Muscle layer of duodenum (tissue), 2 donors: ENCODE measurements around the gene KLF4.
"Not testable (repeated sequence)": the region's sequence is repeated elsewhere in the genome, so short reads cannot be mapped to it uniquely, and the experiment has no call there.

ENCODE experiments used
- H3K27ac ChIP-seq: one replicate; pipeline ENCODE4 v1.7.0; 2013; ENCODE audit warnings: mild to moderate bottlenecking, low read length
- H3K27me3 ChIP-seq: one replicate; pipeline ENCODE4 v1.7.0; 2013; ENCODE audit warnings: low read depth, mild to moderate bottlenecking, control low read depth, low read length
- H3K36me3 ChIP-seq, 2 donors: one replicate each; pipeline ENCODE4 v1.7.0; 2013; ENCODE audit warnings: low read length in 2 of 2, control low read depth in 1 of 2, mild to moderate bottlenecking in 1 of 2; ENCODE audit not compliant: insufficient read depth in 2 of 2, control insufficient read depth in 1 of 2
- H3K4me1 ChIP-seq, 2 donors: one replicate each; pipeline ENCODE4 v1.7.0; 2013; ENCODE audit warnings: low read length in 2 of 2, mild to moderate bottlenecking in 2 of 2, control low read depth in 1 of 2, moderate library complexity in 1 of 2; ENCODE audit not compliant: insufficient read depth in 2 of 2, control insufficient read depth in 1 of 2
- H3K4me3 ChIP-seq, 2 donors: one replicate each; pipeline ENCODE4 v1.7.0; 2013; ENCODE audit warnings: low read length in 2 of 2, low read depth in 1 of 2, mild to moderate bottlenecking in 1 of 2
- H3K9me3 ChIP-seq, 2 donors: one replicate each; pipeline ENCODE4 v1.7.0; 2013; ENCODE audit warnings: low read length in 2 of 2, control low read depth in 1 of 2, mild to moderate bottlenecking in 1 of 2; ENCODE audit not compliant: control insufficient read depth in 1 of 2
- donor health status: healthy.

KLF4 gene

DNA sequence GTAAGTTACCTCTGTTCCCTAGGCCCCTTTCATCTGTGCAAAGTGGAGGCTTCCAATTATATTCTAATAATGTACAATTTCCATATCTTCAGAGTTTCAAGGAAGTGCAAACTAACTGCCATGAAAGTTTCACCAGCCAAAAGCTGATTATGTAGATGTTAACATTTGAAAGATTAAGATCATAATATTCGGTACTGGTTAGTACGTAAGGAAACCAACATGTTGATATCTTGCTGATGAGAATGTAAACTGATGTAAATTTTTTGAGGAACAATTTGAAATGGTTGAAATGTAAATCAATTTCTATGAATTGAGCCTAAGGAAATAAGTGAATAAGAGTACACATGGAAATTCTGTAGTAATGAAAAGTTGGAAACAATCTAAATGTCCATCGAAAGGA, 12.9 kb upstream of the KLF4 start:
- Histone ChIP-seq H3K9me3 (no peaks in the 10 kb centered on the region), H3K4me3 (no peak overlapping the region)

DNA sequence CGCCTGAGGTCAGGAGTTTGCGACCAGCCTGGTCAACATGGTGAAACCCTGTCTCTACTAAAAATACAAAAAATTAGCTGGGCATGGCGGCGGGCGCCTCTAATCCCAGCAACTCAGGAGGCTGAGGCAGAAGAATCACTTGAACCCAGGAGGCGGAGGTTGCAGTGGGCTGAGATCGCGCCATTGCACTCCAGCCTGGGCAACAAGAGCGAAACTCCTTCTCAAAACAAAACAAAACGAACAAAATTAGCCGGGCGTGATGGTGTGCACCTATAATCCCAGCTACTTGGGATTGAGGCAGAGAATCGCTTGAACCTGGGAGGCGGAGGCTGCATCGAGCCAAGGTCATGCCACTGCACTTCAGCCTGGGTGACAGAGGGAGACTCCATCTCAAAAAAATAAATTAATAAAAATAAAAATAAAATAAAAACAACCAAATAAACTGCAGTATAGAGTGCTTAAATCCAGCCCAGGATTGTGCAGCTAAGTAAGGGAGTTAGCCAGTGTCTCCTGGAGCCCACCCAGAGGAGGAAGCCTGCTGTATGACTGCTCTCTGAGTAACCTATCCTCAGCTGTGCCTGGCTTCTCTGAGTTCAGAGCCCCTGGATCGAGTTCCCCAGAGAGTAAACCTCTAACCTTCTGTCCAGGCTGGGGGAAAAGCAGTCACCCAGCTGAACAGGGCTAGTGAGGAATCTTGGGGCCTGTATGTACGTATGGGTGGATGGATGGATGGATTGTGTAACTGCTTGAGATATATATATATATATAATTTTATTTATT, 11.0 kb upstream of the KLF4 start:
- H3K27ac ChIP-seq, H3K4me3 ChIP-seq, H3K36me3 ChIP-seq, H3K9me3 ChIP-seq, H3K27me3 ChIP-seq, H3K4me1 ChIP-seq: not testable (repeated sequence)

More for the DNA sequence above, 12.9 kb upstream of the KLF4 start:
- Histone ChIP-seq H3K27me3 (no peaks in the 10 kb centered on the region), H3K36me3 (no peaks in the 10 kb centered on the region), H3K4me1 (no peaks in the 10 kb centered on the region), H3K27ac (no peak overlapping the region)

DNA sequence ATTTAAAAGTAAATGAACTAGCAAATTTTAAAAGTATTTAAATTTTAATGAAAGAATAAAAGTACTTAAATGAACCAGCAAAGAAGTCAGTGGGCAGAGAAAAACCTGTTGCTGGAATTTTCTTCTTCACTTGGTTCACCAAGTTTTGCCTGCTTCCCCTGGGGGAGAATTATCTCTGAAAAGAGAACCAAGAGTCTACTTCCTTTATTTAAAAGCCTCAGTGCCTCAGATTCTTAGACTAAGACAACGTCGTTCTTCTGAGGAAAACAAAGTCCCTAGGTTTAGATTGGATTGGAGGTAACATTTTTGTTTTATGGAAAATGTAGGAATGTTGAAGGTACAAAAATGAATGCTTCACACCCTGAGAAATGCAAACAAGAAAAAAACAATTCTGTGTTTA, 7.4 kb upstream of the KLF4 start:
- Histone ChIP-seq H3K36me3 (no peaks in the 10 kb centered on the region), H3K4me3 (no peak overlapping the region), H3K27me3 (no peaks in the 10 kb centered on the region), H3K9me3 (no peaks in the 10 kb centered on the region), H3K27ac (no peak overlapping the region), H3K4me1 (no peaks in the 10 kb centered on the region)

DNA sequence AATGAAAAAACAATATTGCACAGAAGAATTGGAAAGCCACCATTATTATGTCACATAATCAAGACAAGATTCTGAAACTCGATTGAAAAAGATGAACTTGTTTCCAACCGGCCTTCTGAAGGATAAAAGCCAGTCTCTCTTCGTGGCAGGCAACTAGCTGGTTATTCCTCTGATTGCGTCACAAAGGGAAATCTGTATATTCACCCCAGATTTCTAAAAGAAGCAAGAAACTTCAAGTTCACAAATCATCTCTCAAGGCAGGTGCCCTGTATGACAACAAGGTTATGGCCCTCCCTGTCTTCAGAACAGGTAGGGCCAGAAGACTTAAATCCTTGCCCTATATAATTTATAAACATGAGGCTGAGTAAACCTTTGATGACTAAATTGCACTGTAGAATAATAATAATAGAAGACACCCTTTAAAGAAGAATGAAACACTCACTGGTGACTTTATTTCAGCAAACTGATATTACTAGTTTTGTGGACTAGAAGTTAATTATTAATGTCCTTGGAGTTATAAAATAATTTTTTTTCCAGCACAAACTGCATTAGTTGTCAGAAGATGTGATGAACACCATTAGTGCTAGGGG, 2.9 kb upstream of the KLF4 start:
- Histone ChIP-seq H3K4me1 (peaks cover 0 to 3% of the 10 kb centered on the region in 2 donors), H3K4me3 (no peak overlapping the region), H3K9me3 (no peaks in the 10 kb centered on the region), H3K36me3 (peaks cover 0 to 6% of the 10 kb centered on the region in 2 donors), H3K27ac (no peak overlapping the region), H3K27me3 (no peaks in the 10 kb centered on the region)

DNA sequence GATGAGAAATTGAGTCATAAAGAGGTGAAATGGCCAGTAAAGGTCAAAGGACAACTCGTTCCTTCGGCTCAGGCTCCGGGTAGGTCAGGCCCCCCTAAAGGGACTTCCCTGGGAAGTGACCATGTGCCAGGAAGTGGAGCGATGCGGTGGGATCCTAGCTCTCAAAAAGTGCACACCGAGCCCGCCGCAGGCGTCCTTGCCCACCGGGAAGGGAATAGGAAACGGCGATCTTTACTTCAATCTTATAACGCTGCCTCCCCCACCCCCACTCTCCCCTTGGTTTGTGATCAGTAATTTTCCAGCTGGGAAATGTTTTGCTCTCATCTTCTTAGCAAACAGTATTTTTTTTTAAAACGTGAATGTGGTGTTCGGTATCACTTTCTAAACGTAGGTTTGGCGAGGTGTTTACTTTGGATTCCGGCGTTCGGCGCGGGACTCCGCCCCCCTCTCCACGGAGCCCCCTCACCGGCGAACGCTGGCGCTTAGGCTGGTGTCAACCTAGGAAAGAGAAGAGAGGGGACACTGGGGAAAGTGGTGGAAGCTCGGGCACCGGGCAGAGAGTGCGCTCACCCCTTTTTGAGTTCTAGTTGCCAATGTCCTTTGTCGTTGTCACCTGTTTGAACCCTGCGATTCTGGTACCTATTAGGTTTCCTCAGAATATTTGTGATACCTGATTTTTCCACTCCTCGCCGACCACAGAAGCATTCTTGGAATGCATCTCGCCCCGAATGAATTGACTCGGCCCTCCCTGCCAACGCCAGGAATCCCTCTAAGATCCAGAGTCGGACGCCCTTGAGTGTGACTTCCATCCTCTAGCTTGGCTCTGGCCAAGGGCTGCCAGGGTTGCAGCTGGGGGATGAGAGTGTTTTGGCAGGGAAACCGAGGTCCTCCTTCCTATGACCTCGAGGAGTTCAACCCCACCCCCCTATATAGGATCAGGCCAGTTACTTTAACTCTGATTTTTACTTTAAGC, 1.8 kb upstream of the KLF4 start:
- Histone ChIP-seq H3K36me3 (peaks cover 0 to 6% of the 10 kb centered on the region in 2 donors), H3K27ac (peak overlapping the region; percentile 67), H3K4me3 (peak overlapping the region; percentile 60 to 66), H3K27me3 (no peaks in the 10 kb centered on the region), H3K4me1 (peaks cover 3 to 5% of the 10 kb centered on the region in 2 donors), H3K9me3 (no peaks in the 10 kb centered on the region)

DNA sequence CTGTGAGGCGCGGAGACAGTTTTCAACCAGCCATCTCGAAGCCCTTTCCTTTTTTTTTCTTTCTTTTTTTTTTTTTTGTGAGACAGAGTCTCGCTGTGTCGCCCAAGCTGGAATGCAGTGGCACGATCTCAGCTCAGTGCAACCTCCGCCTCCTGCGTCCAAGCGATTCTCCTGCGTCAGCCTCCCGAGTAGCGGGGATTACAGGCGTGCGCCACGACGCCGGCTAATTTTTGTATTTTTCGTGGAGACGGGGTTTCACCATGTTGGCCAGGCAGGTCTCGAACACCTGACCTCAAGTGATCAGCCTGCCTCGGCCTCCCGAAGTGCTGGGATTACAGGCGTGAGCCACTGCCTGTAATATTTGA, 1.0 kb upstream of the KLF4 start:
- not testable (repeated sequence) for H3K27me3 ChIP-seq

DNA sequence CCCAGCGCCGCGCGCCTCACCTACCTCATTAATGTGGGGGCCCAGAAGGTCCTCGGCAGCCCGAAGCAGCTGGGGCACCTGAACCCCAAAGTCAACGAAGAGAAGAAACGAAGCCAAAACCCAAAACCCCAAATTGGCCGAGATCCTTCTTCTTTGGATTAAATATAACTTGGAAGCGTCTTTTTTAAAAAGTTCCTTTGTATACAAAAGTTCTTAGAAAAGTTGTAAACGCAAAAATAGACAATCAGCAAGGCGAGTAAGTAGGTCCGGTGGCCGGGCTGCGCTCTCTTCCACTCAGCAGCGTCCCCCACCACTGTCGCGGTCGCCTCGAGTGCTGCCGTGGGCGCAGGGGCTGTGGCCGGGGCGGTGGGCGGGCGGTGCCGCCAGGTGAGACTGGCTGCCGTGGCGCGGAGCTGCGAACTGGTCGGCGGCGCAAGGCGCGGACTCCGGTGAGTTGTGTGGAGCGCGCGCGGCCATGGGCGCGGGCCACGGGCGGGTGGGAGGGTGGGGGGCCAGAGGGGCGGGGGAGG, 360 bp downstream of the KLF4 start:
- Histone ChIP-seq H3K27me3 (no peaks in the 10 kb centered on the region), H3K9me3 (no peaks in the 10 kb centered on the region), H3K36me3 (peaks cover 6 to 13% of the 10 kb centered on the region in 2 donors), H3K4me3 (peak overlapping the region; percentile 79 to 91), H3K4me1 (peaks cover 3 to 6% of the 10 kb centered on the region in 2 donors), H3K27ac (peak overlapping the region; percentile 83)

More for the DNA sequence above, 1.0 kb upstream of the KLF4 start:
- peak overlapping the region; percentile 74 for H3K27ac ChIP-seq
- peak overlapping the region; percentile 60 to 72 for H3K4me3 ChIP-seq
- H3K9me3 ChIP-seq, H3K36me3 ChIP-seq, H3K4me1 ChIP-seq: not testable (repeated sequence)

DNA sequence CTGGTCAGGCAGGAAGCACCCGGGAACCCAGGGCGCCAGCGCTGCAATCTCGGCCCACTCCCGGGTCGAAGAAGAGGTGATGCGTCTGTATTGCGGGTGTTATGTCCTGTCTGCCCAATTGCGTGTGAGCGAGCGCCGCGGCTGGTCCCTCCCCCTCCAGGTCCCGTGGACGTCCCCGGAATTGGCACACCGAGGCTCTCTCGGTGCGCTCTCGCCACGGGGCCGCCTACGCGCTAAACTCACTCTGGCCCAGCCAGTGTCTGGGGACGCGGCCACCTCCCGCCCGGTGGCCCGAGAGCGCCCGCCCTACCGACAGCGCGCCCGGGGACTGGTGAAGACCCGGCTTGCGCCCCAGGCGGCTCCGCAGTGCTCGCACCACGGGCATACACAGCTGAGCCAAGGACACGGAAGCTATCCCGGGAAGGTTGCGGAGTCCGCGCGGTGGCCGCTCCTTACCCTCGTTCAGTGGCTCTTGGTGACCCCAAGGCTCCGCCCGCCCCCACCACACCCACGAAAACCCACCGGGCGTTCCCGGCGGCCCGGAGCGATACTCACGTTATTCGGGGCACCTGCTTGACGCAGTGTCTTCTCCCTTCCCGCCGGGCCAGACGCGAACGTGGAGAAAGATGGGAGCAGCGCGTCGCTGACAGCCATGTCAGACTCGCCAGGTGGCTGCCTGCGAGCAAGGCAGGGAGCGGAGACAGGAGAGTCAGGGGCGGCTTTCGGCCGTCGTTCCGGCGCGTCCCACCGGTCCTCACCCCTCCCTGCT, 1.0 kb downstream of the KLF4 start:
- Histone ChIP-seq H3K4me1 (peaks cover 3 to 6% of the 10 kb centered on the region in 2 donors), H3K27ac (peak overlapping the region; percentile 83), H3K4me3 (peak overlapping the region; percentile 79 to 91), H3K9me3 (no peaks in the 10 kb centered on the region), H3K27me3 (no peaks in the 10 kb centered on the region), H3K36me3 (peaks cover 6 to 13% of the 10 kb centered on the region in 2 donors)

DNA sequence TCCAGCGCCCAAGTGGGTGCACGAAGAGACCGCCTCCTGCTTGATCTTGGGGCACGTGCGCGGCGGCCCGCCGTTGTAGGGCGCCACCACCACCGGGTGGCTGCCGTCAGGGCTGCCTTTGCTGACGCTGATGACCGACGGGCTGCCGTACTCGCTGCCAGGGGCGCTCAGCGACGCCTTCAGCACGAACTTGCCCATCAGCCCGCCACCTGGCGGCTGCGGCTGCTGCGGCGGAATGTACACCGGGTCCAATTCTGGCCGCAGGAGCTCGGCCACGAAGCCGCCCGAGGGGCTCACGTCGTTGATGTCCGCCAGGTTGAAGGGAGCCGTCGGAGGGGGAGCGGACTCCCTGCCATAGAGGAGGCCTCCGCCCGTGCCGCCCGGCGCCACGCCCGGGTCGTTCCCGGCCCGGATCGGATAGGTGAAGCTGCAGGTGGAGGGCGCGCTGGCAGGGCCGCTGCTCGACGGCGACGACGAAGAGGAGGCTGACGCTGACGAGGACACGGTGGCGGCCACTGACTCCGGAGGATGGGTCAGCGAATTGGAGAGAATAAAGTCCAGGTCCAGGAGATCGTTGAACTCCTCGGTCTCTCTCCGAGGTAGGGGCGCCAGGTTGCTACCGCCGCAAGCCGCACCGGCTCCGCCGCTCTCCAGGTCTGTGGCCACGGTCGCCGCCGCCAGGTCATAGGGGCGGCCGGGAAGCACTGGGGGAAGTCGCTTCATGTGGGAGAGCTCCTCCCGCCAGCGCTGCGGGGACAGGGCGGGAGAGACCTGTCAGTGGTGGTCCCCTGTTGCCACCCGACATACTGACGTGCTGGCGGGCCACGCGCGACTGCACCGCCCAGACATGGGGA, 1.8 kb downstream of the KLF4 start:
- peak overlapping the region; percentile 83 for H3K27ac ChIP-seq

More for the DNA sequence above, 1.8 kb downstream of the KLF4 start:
- H3K9me3 ChIP-seq: no peaks in the 10 kb centered on the region
- H3K4me3 ChIP-seq: peak overlapping the region; percentile 79 to 91
- H3K36me3 ChIP-seq: peaks cover 6 to 13% of the 10 kb centered on the region in 2 donors
- H3K27me3 ChIP-seq: no peaks in the 10 kb centered on the region
- peaks cover 3 to 6% of the 10 kb centered on the region in 2 donors for H3K4me1 ChIP-seq
